ENCODE results near the gene PARG.

DNA sequence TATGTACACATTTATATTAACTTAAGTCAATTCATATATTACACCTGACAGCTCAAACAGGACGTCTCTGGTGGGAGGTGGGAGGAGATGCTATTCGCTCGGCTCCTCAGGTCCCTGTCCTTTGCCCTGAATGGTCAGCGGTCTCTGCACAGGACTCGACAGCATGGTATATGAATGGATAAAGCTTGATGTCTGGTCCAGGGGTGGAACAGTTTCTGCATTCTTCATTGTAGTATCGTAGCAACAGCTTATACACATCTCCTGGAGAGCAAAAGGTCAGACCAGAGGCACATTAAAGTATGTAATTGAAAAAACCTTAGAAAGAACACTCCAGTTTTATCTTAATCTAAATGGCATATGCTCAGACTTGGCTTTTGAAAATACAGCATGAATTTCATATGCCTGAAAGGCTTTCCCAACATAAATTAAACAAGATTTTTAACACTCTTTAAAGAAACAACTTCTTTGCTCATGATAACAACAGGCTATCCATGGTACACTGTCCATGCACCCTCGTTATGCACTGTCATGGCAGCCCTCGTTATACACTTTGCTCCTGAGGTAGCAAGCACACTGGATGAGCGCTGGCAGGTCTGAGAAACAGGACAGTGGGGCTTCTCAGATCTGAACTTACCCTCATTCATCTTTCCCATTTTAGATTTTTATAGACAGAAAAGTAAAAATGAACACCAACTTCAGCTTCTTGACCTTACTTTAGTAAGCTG lies 122.4 kb downstream of the PARG start:
- TF ChIP-seq CTCF (conservative IDR thresholded peaks at IDR 0.05; ENCODE audit: low read length), result no peak
- TF ChIP-seq EZH2phosphoT487 (IDR thresholded peaks at IDR 0.05; ENCODE audit: borderline replicate concordance), result no peak

All from Loucy (cell line).